ENCODE results near the gene COL4A1. TPM values are rescaled to one million over a fixed set of nuclear protein-coding genes. Genes with fewer than 3 reads are reported as not detected.
A peak's percentile ranks its signal among the peaks of the same experiment; 100 is the strongest.

COL4A1 gene
- total RNA-seq, 1 experiment from 2014 or later: 269 TPM

DNA sequence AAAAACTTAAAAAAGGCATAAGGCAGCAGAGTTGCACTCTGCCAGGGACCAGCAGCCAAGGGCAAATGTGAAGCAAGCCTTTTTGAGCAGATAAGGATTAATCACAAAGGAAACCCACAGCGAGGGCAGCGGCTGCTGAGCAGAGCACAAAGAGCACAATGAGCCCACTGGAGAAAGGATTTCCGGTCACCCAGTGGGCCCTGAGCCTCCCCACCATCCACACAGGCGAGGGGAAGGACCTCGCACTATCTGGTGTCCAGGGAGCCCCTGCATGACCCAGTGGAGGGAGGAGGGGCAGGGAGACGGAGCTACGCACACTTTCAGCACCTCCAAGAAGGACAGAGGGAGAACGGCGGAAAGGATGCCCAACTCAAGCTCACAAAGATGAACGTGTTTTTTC is 40.0 kb downstream of the COL4A1 start:
- Histone ChIP-seq H3K4me1 (peaks cover 36% of the 10 kb centered on the region), H3K27me3 (no peaks in the 10 kb centered on the region), H3K36me3 (peaks cover 4% of the 10 kb centered on the region; the same call in 1 of the 2 replicates), H3K27ac (no peak overlapping the region; the same call in 1 of the 2 replicates), H3K9me3 (replicated peaks) (no peaks in the 10 kb centered on the region), H3K4me3 (peak overlapping the region; percentile 52; the same call in 1 of the 2 replicates)
- peak; percentile 44 to 55 for DNase-seq

- Histone ChIP-seq H3K27ac (peak overlapping the region; percentile 79), H3K4me1 (peaks cover 36% of the 10 kb centered on the region)
Observed at GRCh38 chr13:110266431-110266809, 40.5 kb downstream of the COL4A1 start.

DNA sequence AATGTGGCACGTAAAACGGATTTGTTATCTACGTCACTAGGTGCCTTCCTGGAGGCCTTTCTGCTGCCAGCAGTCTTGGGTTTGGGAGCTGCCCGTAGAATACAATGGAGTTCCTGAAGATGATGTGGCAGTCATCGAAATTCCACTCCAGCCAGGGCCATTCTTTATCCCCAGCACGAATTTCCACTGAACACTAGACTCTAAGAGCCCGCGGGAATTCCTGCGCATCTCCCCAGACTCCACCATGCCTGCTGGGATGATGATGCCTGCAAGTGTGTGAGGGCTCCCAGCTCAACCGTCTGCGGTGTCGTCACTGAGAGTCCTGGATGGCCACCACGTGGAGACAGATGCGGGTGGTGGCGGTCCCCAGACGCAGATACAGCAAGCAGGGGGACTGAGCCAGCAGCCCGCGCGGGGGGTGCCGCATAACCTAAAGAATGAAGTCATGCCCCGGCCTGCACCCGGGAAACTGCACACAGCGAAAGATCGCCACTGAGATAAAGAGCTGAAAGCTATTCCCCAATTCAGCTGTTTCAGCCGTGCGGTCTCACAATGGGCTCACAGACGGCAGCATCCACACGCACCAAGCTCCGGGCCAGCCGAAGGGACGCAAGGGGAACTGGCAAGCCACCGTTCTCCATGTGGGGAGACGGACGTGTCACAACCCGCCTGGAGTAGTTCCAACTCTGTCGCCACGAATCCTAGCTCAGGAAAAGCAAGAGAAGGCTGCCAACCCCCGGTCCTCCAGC is 41.1 kb downstream of the COL4A1 start:
- H3K9me3 ChIP-seq (replicated peaks): no peaks in the 10 kb centered on the region
- peak overlapping the region; percentile 79 for H3K27ac ChIP-seq
- peaks cover 36% of the 10 kb centered on the region for H3K4me1 ChIP-seq

More at GRCh38 chr13:110266431-110266809, 40.5 kb downstream of the COL4A1 start:
- H3K36me3 ChIP-seq: no peaks in the 10 kb centered on the region
- peak overlapping the region; percentile 52 for H3K4me3 ChIP-seq
- no peaks in the 10 kb centered on the region for H3K9me3 ChIP-seq (replicated peaks)
- no peaks in the 10 kb centered on the region for H3K27me3 ChIP-seq
- DNase-seq: no peak

GRCh38 chr13:110265341-110265681 is 41.6 kb downstream of the COL4A1 start:
- DNase-seq: peak in 1 of 2 experiments; percentile 57
- H3K27me3 ChIP-seq: no peaks in the 10 kb centered on the region
- H3K36me3 ChIP-seq: peaks cover 3% of the 10 kb centered on the region; the same call in 1 of the 2 replicates
- H3K4me3 ChIP-seq: peak overlapping the region; percentile 52
- peaks cover 36% of the 10 kb centered on the region for H3K4me1 ChIP-seq
- H3K27ac ChIP-seq: peak overlapping the region; percentile 79
- no peaks in the 10 kb centered on the region for H3K9me3 ChIP-seq (replicated peaks)

More for the DNA sequence above, 41.1 kb downstream of the COL4A1 start:
- DNase-seq: peak; percentile 69 to 76
- H3K27me3 ChIP-seq: no peaks in the 10 kb centered on the region
- no peaks in the 10 kb centered on the region for H3K36me3 ChIP-seq
- H3K4me3 ChIP-seq: peak overlapping the region; percentile 52

DNA sequence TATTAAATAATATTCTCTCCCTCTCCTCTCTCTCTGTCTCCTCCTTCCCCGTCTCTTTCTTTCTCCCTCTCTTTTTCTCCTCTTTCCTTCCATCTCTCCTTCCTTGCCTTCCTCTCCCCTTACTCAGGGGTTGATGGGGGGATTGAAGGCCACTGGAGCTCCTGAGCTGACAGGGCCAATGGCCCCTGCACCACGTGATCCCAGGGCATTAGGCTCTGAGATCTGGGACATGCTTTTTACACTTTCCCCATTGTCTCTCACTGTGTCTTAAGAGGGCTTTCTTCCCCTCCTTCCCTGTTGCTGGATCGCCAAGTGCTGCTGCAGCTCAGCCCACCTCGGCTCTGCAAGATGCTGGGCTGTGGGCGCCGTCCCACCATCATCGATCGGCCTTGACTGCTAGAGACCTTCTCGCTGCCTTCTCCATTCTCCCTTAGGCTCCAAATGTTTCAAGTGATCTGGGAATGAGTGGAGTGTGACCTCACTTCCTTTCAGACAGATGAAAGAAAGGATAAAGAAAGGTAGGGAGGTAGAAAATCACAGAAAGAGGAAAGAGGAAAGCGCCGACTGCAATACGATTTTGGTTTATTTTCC is 42.2 kb downstream of the COL4A1 start:
- H3K9me3 ChIP-seq (replicated peaks): no peaks in the 10 kb centered on the region
- no peak overlapping the region for H3K4me3 ChIP-seq
- peaks cover 4% of the 10 kb centered on the region; the same call in 1 of the 2 replicates for H3K36me3 ChIP-seq
- no peak for DNase-seq
- H3K27me3 ChIP-seq: no peaks in the 10 kb centered on the region
- H3K4me1 ChIP-seq: peaks cover 30% of the 10 kb centered on the region
- H3K27ac ChIP-seq: peak overlapping the region; percentile 79

DNA sequence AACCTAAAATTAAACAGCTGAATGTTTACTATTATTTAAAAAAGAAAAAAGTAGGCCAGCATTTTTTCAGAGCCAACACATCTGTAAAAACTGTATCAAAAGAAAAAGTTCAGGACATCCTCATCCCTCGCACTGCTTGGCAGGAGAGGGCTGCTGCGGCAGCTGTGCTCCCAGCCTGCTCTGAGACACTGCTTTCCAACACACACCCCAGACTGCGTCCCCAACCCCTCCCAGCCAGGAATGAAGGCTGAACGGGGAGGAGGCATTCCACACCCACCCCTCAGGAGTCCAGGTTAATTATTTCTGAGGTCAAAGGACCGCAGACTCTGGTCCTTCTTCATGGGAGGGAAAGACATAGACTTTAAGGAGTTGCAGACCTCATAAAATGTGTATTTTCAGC is 43.1 kb downstream of the COL4A1 start:
- H3K27ac ChIP-seq: no peak overlapping the region
- H3K9me3 ChIP-seq (replicated peaks): no peaks in the 10 kb centered on the region
- no peak overlapping the region for H3K4me3 ChIP-seq
- H3K4me1 ChIP-seq: peaks cover 25% of the 10 kb centered on the region
- H3K36me3 ChIP-seq: peaks cover 4% of the 10 kb centered on the region; the same call in 1 of the 2 replicates
- no peak for DNase-seq
- no peaks in the 10 kb centered on the region for H3K27me3 ChIP-seq

DNA sequence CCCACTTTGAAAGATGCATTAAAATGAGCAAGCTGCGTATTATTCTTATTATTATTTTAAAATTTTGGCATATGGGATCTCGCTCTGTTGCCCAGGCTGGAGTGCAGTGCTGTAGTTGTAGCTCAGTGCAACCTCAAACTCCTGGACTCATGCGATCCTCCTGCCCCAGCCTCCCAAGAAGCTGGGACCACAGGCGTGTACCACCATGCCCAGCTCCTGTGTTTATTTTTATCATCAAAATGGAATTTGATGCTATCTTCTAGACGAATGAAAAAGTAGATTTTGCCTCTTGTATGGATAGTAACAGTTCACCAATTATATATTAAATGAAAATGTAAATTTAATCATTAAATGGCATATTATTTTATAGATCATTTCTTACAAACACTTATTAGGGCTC is 43.6 kb downstream of the COL4A1 start:
- H3K36me3 ChIP-seq: peaks cover 4% of the 10 kb centered on the region; the same call in 1 of the 2 replicates
- H3K4me3 ChIP-seq: no peak overlapping the region
- no peaks in the 10 kb centered on the region for H3K27me3 ChIP-seq
- peaks cover 25% of the 10 kb centered on the region for H3K4me1 ChIP-seq
- no peak overlapping the region for H3K27ac ChIP-seq
- DNase-seq: no peak
- no peaks in the 10 kb centered on the region for H3K9me3 ChIP-seq (replicated peaks)

- no peak overlapping the region for H3K27ac ChIP-seq
- H3K4me3 ChIP-seq: no peak overlapping the region
- peaks cover 25% of the 10 kb centered on the region for H3K4me1 ChIP-seq
- peaks cover 4% of the 10 kb centered on the region; the same call in 1 of the 2 replicates for H3K36me3 ChIP-seq
- H3K27me3 ChIP-seq: no peaks in the 10 kb centered on the region
- DNase-seq: no peak
- no peaks in the 10 kb centered on the region for H3K9me3 ChIP-seq (replicated peaks)
Observed at GRCh38 chr13:110262508-110263291, 44.3 kb downstream of the COL4A1 start.

DNA sequence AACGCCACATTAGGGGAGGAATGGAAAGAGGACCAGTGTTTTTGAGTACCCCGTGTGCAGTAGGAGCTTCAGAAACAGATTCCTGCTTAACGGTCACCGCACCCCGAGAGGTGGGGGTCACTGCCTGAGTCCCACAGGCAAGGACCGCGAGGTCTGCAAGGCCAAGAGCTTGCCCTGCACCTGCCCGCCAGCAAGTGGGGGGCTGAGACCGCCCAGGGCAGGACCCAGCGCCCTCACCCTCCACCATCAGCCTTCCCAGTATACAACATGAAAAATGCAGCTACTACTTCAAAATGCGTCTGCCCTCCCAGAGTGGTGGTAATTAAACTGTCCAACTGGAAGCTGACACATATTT is 44.9 kb downstream of the COL4A1 start:
- no peak overlapping the region for H3K27ac ChIP-seq
- no peak overlapping the region for H3K4me3 ChIP-seq
- H3K9me3 ChIP-seq (replicated peaks): no peaks in the 10 kb centered on the region
- peaks cover 25% of the 10 kb centered on the region for H3K4me1 ChIP-seq
- H3K36me3 ChIP-seq: peaks cover 4% of the 10 kb centered on the region; the same call in 1 of the 2 replicates
- no peak for DNase-seq
- H3K27me3 ChIP-seq: no peaks in the 10 kb centered on the region

DNA sequence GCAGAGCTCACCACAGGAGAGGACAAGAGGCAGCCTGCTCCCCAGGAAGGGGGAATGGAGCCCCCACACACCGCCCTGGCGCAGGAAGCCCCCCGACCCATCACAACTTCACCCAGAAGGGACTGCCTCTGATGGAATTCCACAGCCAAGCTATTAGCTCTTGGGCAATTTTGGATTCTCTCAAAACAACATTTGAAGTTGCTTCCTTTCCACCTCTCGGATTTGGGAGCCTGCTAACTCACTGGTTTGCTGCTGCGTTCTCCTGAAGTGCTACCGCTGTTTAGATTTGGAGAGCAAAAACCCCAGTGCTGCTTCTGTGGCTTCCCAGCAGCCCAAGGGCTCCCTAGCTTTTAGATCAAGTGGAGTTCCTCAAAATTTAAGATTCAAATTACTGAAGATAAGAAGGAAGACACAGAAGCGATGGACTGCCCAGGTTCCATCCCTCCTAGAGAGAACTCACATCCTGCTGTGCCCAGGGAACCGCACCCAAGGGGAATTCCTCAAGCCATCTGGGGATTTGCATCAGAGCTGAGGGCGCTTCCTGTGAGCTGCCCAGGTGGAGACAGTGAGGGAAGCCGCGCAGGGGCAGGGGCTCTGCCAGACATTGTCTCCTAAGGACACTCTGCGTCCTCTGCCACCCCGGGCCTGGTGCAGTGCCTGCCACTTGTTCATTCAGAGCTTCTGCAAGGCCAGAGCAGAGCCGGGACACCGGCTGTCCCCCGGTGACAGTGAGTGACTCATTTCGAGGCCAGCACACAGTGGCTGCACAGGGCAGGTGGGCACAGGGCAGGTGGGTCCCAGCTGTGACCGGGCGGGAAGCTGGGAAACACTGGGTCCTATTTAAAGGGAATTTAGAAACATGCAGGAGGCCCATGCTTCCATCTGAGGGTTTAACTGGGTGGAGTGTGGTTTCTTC is 45.5 kb downstream of the COL4A1 start:
- Histone ChIP-seq H3K27me3 (no peaks in the 10 kb centered on the region), H3K36me3 (peaks cover 4% of the 10 kb centered on the region; the same call in 1 of the 2 replicates), H3K4me1 (peaks cover 25% of the 10 kb centered on the region), H3K4me3 (no peak overlapping the region), H3K9me3 (replicated peaks) (no peaks in the 10 kb centered on the region), H3K27ac (no peak overlapping the region)
- no peak for DNase-seq

DNA sequence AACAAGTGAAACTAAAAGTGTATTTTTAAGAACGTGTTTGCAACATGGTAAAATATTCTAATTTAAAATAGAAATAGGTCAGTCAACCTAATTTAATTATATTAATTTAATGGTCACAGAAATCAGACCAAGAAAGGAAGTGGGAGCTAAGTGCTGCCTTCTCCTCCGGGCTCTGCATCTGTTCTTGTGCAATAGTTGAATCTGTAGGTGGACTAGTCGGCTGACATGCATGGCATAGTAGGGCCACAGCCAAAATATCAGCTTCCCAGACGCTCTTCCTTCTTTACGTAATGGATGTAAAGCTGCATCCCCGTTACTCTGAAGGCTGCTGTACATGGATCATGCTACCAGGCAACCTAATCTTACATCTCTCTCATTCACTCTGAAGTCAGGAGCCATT is 47.3 kb downstream of the COL4A1 start:
- no peaks in the 10 kb centered on the region for H3K9me3 ChIP-seq (replicated peaks)
- H3K27me3 ChIP-seq: no peaks in the 10 kb centered on the region
- H3K27ac ChIP-seq: no peak overlapping the region
- H3K4me1 ChIP-seq: peaks cover 23% of the 10 kb centered on the region
- no peak for DNase-seq
- no peak overlapping the region for H3K4me3 ChIP-seq
- H3K36me3 ChIP-seq: peaks cover 4% of the 10 kb centered on the region; the same call in 1 of the 2 replicates

- Histone ChIP-seq H3K4me1 (peaks cover 28% of the 10 kb centered on the region), H3K9me3 (replicated peaks) (no peaks in the 10 kb centered on the region), H3K36me3 (peaks cover 4% of the 10 kb centered on the region; the same call in 1 of the 2 replicates), H3K4me3 (no peak overlapping the region), H3K27me3 (no peaks in the 10 kb centered on the region), H3K27ac (no peak overlapping the region)
- DNase-seq: no peak
Observed at GRCh38 chr13:110258876-110259631, 47.9 kb downstream of the COL4A1 start.

DNA sequence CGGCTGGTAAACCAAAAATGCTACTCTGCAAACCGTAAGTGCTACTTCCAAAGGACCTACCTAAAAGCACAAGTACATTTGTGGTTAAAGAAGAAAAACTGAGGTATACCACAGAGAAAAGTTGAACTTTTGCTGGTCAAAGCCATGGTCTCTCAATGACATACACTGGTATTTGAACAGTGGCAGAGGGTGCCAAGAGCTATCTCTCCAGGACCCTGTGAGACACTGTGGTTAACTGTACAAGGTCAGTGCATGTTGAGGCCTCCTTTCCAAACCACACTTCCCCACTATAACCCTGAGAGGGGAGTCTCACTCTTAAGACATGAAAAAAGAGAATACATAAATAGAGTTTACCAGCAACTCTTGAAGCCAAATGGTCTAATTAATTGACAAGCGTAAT is 49.5 kb downstream of the COL4A1 start:
- H3K4me3 ChIP-seq: no peak overlapping the region
- peaks cover 19% of the 10 kb centered on the region for H3K4me1 ChIP-seq
- H3K36me3 ChIP-seq: peaks cover 4% of the 10 kb centered on the region; the same call in 1 of the 2 replicates
- no peaks in the 10 kb centered on the region for H3K27me3 ChIP-seq
- no peak overlapping the region for H3K27ac ChIP-seq
- DNase-seq: no peak
- no peaks in the 10 kb centered on the region for H3K9me3 ChIP-seq (replicated peaks)
